ENCODE measurements around the gene PALMD.

Gene PALMD

GRCh38 chr1:99710994-99711393, 65.1 kb downstream of the PALMD start:
- TF ChIP-seq POLR2A (IDR thresholded peaks at IDR 0.05; ENCODE audit: low read length) (no peak), GATA1 (IDR thresholded peaks at IDR 0.05; ENCODE audit: low read depth, low read length) (no peak)
- DNase-seq = no peak

DNA sequence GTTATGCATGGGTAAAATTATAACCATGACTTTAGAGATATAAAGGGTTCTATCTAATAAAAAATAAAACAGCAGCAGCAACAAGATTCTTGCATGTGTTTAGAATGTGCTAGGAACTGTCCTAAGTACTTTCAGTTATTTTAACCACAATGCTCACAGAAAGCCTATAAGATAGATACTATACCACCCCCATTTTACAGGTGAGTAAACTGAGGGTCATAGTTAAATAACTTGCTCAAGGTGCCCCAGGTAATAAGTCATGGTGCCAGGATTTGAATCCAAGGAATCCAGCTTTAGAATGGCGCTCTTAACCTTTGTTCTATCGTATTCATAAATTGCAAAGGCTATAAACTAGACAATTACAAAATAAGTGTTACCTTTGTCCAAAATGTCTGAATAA, 67.1 kb downstream of the PALMD start:
- no peak for DNase-seq
- TF ChIP-seq POLR2A (IDR thresholded peaks at IDR 0.05; ENCODE audit: low read length) (no peak), GATA1 (IDR thresholded peaks at IDR 0.05; ENCODE audit: low read depth, low read length) (no peak)

- TF ChIP-seq GATA1 (IDR thresholded peaks at IDR 0.05; ENCODE audit: low read depth, low read length) = no peak
- TF ChIP-seq POLR2A (IDR thresholded peaks at IDR 0.05; ENCODE audit: low read length) = no peak
- no peak for DNase-seq
These were observed 71.1 kb downstream of the PALMD start for GRCh38 chr1:99717005-99717404.

GRCh38 chr1:99723251-99723650, 77.3 kb downstream of the PALMD start:
- DNase-seq = no peak
- TF ChIP-seq GATA1 (IDR thresholded peaks at IDR 0.05; ENCODE audit: low read depth, low read length) (no peak), POLR2A (IDR thresholded peaks at IDR 0.05; ENCODE audit: low read length) (no peak)

DNA sequence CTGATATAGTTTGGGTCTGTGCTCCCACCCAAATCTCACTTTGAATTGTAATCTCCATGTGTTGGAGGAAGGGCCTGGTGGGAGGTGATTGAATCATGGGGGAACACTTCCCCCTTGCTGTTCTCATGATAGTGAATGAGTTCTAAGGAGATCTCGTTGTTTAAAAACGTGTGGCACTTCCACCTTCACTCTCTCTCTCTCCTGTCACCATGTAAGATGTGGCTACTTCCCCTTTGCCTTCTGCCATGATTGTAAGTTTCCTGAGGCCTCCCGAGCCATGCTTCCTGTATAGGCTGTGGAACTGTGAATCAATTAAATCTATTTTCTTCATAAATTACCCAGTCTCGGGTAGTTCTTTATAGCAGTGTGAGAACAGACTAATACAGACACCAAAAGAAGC, 80.1 kb downstream of the PALMD start:
- DNase-seq = no peak
- TF ChIP-seq GATA1 (IDR thresholded peaks at IDR 0.05; ENCODE audit: low read depth, low read length) (no peak), POLR2A (IDR thresholded peaks at IDR 0.05; ENCODE audit: low read length) (no peak)

- TF ChIP-seq POLR2A (IDR thresholded peaks at IDR 0.05; ENCODE audit: low read length) (no peak), GATA1 (IDR thresholded peaks at IDR 0.05; ENCODE audit: low read depth, low read length) (no peak)
These were observed 80.5 kb downstream of the PALMD start for GRCh38 chr1:99726407-99726806.

GRCh38 chr1:99726818-99727217, 80.9 kb downstream of the PALMD start:
- no peak for DNase-seq
- no peak for TF ChIP-seq GATA1 (IDR thresholded peaks at IDR 0.05; ENCODE audit: low read depth, low read length)
- TF ChIP-seq POLR2A (IDR thresholded peaks at IDR 0.05; ENCODE audit: low read length) = no peak

More at GRCh38 chr1:99726407-99726806, 80.5 kb downstream of the PALMD start:
- no peak for DNase-seq

DNA sequence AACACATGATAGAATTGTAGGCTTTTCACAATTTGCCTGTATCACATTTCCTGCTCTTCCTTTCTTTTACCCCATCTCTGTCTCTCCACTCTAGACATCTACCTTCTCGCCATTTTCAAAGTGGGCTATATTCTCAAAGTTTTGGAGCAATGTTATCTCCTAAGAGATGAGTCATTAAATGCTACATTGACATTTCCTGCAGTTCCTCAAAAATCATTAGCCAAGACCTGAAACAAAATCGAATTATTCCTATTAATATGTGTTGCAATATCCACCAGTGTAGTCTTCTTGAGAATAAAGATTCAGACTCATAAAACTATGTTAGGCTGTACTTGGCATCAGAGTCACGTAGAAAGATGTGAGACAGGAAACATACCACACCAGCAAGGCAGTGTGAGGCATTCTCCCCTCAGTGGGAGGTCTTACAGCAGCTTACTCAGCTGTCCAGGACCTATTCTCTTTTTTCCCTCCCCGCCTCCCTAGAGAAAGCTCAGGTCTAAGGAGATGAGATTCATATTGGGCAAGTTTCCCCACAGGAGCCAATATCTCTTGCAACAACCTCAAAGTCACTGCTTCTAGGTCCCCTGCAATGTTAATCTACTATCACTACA, 81.8 kb downstream of the PALMD start:
- no peak for DNase-seq
- TF ChIP-seq POLR2A (IDR thresholded peaks at IDR 0.05; ENCODE audit: low read length) (no peak), GATA1 (IDR thresholded peaks at IDR 0.05; ENCODE audit: low read depth, low read length) (no peak)

- TF ChIP-seq POLR2A (IDR thresholded peaks at IDR 0.05; ENCODE audit: low read length) = no peak
- no peak for TF ChIP-seq GATA1 (IDR thresholded peaks at IDR 0.05; ENCODE audit: low read depth, low read length)
- peak; percentile 18 to 20 for DNase-seq
These were observed 82.8 kb downstream of the PALMD start for GRCh38 chr1:99728494-99729235.

DNA sequence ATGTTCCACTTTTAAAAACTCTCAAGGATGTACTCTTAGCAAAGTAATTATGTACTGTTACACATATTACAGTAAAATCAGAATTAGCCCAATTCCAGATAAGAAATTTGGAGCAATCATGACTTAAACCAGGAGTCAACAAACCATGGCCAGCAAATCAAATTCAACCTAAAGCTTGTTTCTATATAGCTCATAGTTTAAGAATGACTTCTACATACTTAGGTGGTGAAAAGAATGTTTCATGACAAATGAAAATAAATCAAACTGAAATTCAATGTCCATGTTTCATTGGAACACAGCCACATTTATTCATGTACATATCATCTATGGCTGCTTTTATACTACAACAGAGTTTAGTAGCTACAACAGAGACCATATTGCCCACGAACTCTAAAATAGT, 85.5 kb downstream of the PALMD start:
- TF ChIP-seq GATA1 (IDR thresholded peaks at IDR 0.05; ENCODE audit: low read depth, low read length) (no peak), POLR2A (IDR thresholded peaks at IDR 0.05; ENCODE audit: low read length) (no peak)
- DNase-seq = no peak

DNA sequence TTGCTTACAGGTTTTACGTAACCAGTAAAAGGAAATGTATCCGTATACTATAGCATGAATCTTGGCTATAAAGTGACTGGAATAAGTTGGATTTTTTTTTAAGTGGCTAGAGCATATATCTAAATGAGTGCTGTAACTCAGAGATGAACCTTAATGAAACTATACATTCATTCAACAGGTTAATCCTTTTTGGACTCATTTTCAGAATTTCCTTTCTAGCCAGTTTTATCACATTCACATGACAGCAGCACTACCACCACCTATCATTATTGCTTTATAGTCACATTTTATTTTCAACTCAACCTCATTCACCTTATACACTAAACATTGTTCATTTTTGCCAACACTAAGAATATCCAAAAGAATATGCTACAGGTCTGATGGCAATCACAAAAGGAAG, 89.9 kb downstream of the PALMD start:
- no peak for TF ChIP-seq GATA1 (IDR thresholded peaks at IDR 0.05; ENCODE audit: low read depth, low read length)
- no peak for TF ChIP-seq POLR2A (IDR thresholded peaks at IDR 0.05; ENCODE audit: low read length)
- DNase-seq = no peak

DNA sequence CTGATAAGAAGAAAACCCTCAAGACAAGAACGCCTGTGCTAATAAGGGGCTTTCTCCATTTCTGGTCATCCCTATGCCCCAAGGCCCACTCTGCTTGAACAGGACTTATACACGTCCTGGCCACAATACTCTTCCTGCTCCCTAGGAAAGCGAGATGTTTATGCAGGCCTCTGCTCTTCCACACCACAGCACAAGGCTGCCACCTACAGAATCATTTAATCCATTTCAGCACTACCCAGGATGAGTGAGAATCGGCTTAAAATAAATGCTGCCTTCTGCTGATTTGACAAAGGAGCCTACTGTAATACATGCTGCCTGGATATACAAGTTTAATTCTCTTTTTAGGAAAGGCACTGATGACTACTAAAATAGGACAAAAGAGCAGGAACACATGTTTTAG, 91.1 kb downstream of the PALMD start:
- TF ChIP-seq POLR2A (IDR thresholded peaks at IDR 0.05; ENCODE audit: low read length) (no peak), GATA1 (IDR thresholded peaks at IDR 0.05; ENCODE audit: low read depth, low read length) (no peak)
- DNase-seq = peak; percentile 21 to 22

DNA sequence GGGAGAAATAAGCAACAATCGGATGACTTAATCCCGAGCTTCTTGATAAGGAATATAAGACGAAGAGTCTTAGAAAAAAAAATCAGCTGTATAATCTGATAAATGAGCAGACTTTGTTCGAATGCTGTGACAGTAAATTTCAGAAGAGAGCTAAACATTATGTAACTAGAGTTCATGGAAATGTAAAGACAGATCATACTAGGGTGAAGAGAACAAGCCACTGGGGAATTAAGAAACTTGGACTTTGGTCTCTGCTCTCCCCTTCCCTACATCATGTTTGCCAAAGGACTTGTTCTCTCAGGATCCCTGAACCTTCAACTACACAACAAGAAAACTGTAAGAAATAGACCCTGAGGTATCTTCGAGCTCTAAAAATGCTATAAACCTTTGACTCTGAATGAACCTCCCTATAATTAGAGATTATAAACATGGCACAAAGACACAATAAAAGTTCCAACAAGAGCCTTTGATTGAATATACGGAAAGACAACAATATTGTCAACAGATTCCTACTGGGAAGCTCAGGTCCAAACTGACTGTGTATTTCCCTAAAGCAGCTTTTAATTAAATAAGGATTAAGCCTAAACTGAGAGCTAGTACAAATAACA, 93.0 kb downstream of the PALMD start:
- TF ChIP-seq GATA1 (IDR thresholded peaks at IDR 0.05; ENCODE audit: low read depth, low read length) (no peak), POLR2A (IDR thresholded peaks at IDR 0.05; ENCODE audit: low read length) (no peak)
- DNase-seq = no peak

DNA sequence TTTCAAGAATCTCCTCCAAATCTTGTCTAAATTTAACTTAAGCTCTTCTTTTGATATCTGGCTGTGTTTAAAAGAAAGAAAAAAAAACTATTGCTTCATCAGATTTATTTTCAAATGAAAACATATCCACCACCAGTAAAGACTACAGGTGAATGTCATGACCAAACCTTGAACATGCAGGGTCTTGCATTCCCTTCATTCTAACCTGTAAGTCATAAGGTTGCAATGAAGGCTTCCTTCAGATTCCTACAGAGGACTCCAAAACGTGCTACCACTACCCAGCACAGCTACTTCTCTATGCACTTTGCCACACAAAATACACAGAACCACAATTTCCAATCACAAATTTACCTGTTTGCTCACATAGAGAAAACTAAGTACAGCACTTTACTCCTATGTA, 94.2 kb downstream of the PALMD start:
- no peak for TF ChIP-seq GATA1 (IDR thresholded peaks at IDR 0.05; ENCODE audit: low read depth, low read length)
- TF ChIP-seq POLR2A (IDR thresholded peaks at IDR 0.05; ENCODE audit: low read length) = no peak
- DNase-seq = no peak

All from erythroblast (primary cell).